ENCODE data around the gene TSPAN19. TPM values are rescaled to one million over a fixed set of nuclear protein-coding genes. Genes with fewer than 3 reads are reported as not detected.

The TSPAN19 gene
- polyA plus RNA-seq, 1 of the 3 experiments (the other 2 are of a cell fraction), result 0.05 TPM

- no peak for TF ChIP-seq EZH2phosphoT487 (IDR thresholded peaks at IDR 0.05; ENCODE audit: borderline replicate concordance, low read depth)
Measured at GRCh38 chr12:85065837-85066482, 29.9 kb upstream of the TSPAN19 start (continued).

DNA sequence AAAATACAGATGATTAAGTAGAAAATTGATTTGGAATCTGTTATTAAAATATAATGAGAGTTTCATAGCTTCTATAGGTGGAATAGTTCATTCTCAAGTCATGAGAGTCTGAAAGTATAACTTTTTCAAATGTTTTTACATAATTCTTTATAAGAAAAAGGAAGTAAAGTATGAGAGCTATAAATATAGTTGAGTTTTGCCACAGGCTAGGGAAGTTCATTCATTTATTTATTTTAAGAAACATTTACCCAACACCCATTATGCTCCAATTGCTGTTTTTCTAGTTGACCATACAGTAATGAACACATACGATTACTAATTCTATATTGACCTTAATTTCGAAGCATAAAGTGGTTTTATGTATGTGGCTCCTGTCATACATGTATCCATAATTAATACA is 24.8 kb upstream of the TSPAN19 start:
- CTCF ChIA-PET, result interaction anchor here (1.1 to 4.7 kb wide), 3 partner anchors 12 to 186 kb away, joined by 3 to 31 read pairs (median 8); no protein-coding TSS in a partner anchor
- 70% methylated on average over 2 of the region's 2 CpGs for WGBS (ENCODE audit: low lambda C conversion rate)
- no peak for DNase-seq

DNA sequence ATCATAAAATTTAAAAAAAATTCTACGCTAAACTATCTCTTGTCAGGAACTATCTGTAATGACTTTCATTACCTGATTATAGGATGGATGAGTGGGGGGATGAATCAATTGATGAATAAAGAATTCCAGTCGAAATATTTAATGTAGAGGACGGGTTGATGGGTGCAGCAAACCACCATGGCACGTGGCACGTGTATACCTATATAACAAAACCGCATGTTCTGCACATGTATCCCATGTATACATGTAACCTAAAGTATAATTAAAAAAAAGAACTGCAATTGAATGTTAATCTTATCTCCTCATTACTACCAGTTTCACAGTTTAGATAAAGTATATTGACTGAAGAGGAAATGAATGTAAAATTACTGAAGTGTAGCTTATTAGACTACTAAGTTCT is 23.5 kb upstream of the TSPAN19 start:
- no peak overlapping the region for H2AFZ ChIP-seq (ENCODE audit: low read depth)
- H3K4me1 ChIP-seq (ENCODE audit: control insufficient read depth in 1 of 2, insufficient read depth in 2 of 2, low read depth in 1 of 2, low read length in 1 of 2), result no peaks in the 10 kb centered on the region
- H3K36me3 ChIP-seq (replicated peaks in 1 of 2; ENCODE audit: control insufficient read depth in 1 of 2, insufficient read depth in 2 of 2, low read length in 1 of 2), result no peaks in the 10 kb centered on the region
- no peaks in the 10 kb centered on the region for H3F3A ChIP-seq (replicated peaks; ENCODE audit: insufficient read depth)
- H3K9ac ChIP-seq, result no peak overlapping the region
- H3K9me3 ChIP-seq, result no peaks in the 10 kb centered on the region
- no peaks in the 10 kb centered on the region for H3K79me2 ChIP-seq (ENCODE audit: insufficient read depth)
- no peak overlapping the region for H3K27ac ChIP-seq (ENCODE audit: low read depth in 2 of 2, low read length in 1 of 2)
- no peak overlapping the region for H3K4me3 ChIP-seq (ENCODE audit: low read depth in 2 of 2, low read length in 1 of 2)
- H4K20me1 ChIP-seq (ENCODE audit: insufficient read depth), result no peaks in the 10 kb centered on the region
- H3K9me2 ChIP-seq, result no peaks in the 10 kb centered on the region
- TF ChIP-seq CHD2 (IDR thresholded peaks at IDR 0.05; ENCODE audit: low read length, partially characterized antibody) (no peak), JUND (IDR thresholded peaks at IDR 0.05) (no peak), SMC3 (IDR thresholded peaks at IDR 0.05; ENCODE audit: low read depth, low read length) (no peak), NFIC (IDR thresholded peaks at IDR 0.05; ENCODE audit: borderline replicate concordance) (no peak), TEAD4 (IDR thresholded peaks at IDR 0.05; ENCODE audit: borderline replicate concordance, insufficient read depth) (no peak), GATA2 (CRISPR knock-in tag; IDR thresholded peaks at IDR 0.05) (no peak), RCOR1 (IDR thresholded peaks at IDR 0.05; ENCODE audit: low read length) (no peak), FOXJ3 (CRISPR knock-in tag; IDR thresholded peaks at IDR 0.05) (no peak), RAD21 (IDR thresholded peaks at IDR 0.05; ENCODE audit: low read length) (no peak), IRF3 (IDR thresholded peaks at IDR 0.05; ENCODE audit: low read depth, low read length) (no peak), SIN3A (IDR thresholded peaks at IDR 0.05; ENCODE audit: borderline replicate concordance, low read depth, low read length) (no peak)
- H3K4me2 ChIP-seq, result no peak overlapping the region
- DNase-seq, result no peak
- CTCF ChIA-PET, result interaction anchor here (1.5 to 4.7 kb wide), 5 partner anchors 10 to 186 kb away, joined by 4 to 31 read pairs (median 8); no protein-coding TSS in a partner anchor
- POLR2A ChIA-PET, result no interaction called here
- no peaks in the 10 kb centered on the region for H3K27me3 ChIP-seq (ENCODE audit: insufficient read depth)
- WGBS (ENCODE audit: low lambda C conversion rate), result 58% methylated on average over 6 of the region's 6 CpGs

More for the DNA sequence above, 24.8 kb upstream of the TSPAN19 start:
- TF ChIP-seq USF2 (IDR thresholded peaks at IDR 0.05; ENCODE audit: borderline replicate concordance, low read depth, low read length) (no peak), TEAD4 (IDR thresholded peaks at IDR 0.05; ENCODE audit: borderline replicate concordance, insufficient read depth) (no peak), RAD21 (IDR thresholded peaks at IDR 0.05; ENCODE audit: low read length) (no peak), GATA2 (CRISPR knock-in tag; IDR thresholded peaks at IDR 0.05) (no peak), RCOR1 (IDR thresholded peaks at IDR 0.05; ENCODE audit: low read length) (no peak), RXRA (IDR thresholded peaks at IDR 0.05; ENCODE audit: borderline replicate concordance, low read depth) (no peak), FOXJ3 (CRISPR knock-in tag; IDR thresholded peaks at IDR 0.05) (no peak), RFX5 (IDR thresholded peaks at IDR 0.05; ENCODE audit: low read length) (no peak), MEF2A (IDR thresholded peaks at IDR 0.05; ENCODE audit: borderline replicate concordance, low read depth) (no peak), ZBTB33 (IDR thresholded peaks at IDR 0.05; ENCODE audit: borderline replicate concordance, low read depth) (no peak)
- no peaks in the 10 kb centered on the region for H4K20me1 ChIP-seq (ENCODE audit: insufficient read depth)
- H3K4me3 ChIP-seq (ENCODE audit: low read depth in 2 of 2, low read length in 1 of 2), result no peak overlapping the region
- peaks cover 0 to 3% of the 10 kb centered on the region in 2 experiments; a peak in 1 of 4 replicates for H3K4me1 ChIP-seq (ENCODE audit: control insufficient read depth in 1 of 2, insufficient read depth in 2 of 2, low read depth in 1 of 2, low read length in 1 of 2)
- no peaks in the 10 kb centered on the region for H3K9me2 ChIP-seq
- no peaks in the 10 kb centered on the region for H3K79me2 ChIP-seq (ENCODE audit: insufficient read depth)
- H3K27me3 ChIP-seq (ENCODE audit: insufficient read depth), result no peaks in the 10 kb centered on the region
- H3K36me3 ChIP-seq (replicated peaks in 1 of 2; ENCODE audit: control insufficient read depth in 1 of 2, insufficient read depth in 2 of 2, low read length in 1 of 2), result no peaks in the 10 kb centered on the region
- no peak overlapping the region for H2AFZ ChIP-seq (ENCODE audit: low read depth)
- H3K4me2 ChIP-seq, result no peak overlapping the region
- H3K9ac ChIP-seq, result no peak overlapping the region
- no peaks in the 10 kb centered on the region for H3K9me3 ChIP-seq
- POLR2A ChIA-PET, result no interaction called here
- H3K27ac ChIP-seq (ENCODE audit: low read depth in 2 of 2, low read length in 1 of 2), result no peak overlapping the region
- H3F3A ChIP-seq (replicated peaks; ENCODE audit: insufficient read depth), result no peaks in the 10 kb centered on the region

Data from SK-N-SH (cell line).